ENCODE data around the gene COL5A1.

COL5A1 gene

DNA sequence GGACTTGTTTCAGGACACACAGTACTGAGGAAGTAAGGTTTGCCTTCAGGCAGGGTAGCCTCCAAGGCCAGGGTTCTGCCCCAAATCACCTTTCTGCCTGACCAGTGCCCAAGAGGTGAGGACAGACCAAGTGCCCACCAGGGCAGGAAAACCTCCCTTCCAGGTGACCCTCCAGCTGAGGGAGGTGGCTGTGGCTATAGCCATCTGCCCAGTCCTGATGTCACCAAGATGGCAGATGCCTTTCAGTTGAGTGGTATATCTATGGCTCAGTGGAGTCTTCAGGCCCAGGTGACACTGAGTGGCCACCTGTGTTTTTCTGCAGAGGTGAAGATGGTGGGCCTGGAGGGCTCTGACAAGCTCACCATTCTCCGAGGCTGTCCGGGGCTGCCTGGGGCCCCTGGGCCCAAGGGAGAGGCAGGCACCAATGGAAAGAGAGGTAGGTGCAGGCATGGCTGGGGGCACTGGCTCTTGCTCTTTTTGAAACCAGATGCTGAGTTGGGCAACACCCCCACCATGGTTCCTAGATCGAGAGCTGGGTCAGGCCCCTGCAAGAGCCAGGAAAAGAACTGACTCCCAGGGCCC, 240.7 kb downstream of the COL5A1 start (continued):
- TF ChIP-seq, protein P1, sequence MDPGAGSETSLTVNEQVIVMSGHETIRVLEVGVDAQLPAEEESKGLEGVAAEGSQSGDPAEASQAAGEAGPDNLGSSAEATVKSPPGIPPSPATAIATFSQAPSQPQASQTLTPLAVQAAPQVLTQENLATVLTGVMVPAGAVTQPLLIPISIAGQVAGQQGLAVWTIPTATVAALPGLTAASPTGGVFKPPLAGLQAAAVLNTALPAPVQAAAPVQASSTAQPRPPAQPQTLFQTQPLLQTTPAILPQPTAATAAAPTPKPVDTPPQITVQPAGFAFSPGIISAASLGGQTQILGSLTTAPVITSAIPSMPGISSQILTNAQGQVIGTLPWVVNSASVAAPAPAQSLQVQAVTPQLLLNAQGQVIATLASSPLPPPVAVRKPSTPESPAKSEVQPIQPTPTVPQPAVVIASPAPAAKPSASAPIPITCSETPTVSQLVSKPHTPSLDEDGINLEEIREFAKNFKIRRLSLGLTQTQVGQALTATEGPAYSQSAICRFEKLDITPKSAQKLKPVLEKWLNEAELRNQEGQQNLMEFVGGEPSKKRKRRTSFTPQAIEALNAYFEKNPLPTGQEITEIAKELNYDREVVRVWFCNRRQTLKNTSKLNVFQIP (CRISPR knock-in tag; IDR thresholded peaks at IDR 0.05; ENCODE audit: borderline replicate concordance, low read depth), result no peak
- TF ChIP-seq TOX (CRISPR knock-in tag; IDR thresholded peaks at IDR 0.05; ENCODE audit: borderline replicate concordance), result no peak
- TF ChIP-seq BACH2 (CRISPR knock-in tag; IDR thresholded peaks at IDR 0.05; ENCODE audit: borderline replicate concordance), result no peak
- TF ChIP-seq CSRNP3 (CRISPR knock-in tag; IDR thresholded peaks at IDR 0.05), result no peak

DNA sequence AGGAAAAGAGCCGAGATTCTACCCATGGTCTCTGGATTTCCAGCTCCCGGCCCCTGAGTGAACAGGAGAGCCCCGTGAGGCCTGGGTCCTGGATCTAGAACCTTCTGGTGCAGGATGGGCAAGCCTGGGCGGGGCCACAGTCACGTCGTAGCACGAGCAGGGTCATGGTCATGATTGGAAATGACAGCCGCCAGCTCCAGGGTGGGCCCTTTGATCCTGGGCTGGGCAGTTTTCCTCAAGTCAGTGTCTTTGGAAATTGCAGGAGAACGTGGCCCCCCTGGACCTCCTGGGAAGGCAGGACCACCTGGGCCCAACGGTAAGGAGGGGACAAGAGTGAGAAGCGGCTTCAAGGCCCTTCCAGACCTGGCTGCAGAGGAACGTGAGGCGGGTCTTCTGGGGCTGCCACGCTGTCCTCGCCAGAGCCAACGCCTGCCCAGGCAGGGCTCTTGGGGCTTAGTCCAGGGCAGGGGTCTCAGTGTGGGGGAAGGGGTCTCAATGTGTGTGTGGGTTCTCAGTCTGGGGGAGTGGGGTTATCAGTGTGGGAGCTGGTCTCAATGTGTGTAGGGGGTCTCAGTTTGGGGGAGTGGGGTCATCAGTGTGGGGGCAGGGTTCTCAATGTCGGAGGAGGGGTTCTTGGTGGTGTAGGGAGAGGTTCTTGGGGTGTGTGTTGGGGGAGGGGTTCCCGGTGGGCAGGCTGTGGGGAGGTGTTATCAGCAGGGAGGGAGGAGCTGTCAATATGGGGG, 241.6 kb downstream of the COL5A1 start:
- ATAC-seq, result no peak
- TF ChIP-seq ZNF8 (CRISPR knock-in tag; IDR thresholded peaks at IDR 0.05), result no peak

DNA sequence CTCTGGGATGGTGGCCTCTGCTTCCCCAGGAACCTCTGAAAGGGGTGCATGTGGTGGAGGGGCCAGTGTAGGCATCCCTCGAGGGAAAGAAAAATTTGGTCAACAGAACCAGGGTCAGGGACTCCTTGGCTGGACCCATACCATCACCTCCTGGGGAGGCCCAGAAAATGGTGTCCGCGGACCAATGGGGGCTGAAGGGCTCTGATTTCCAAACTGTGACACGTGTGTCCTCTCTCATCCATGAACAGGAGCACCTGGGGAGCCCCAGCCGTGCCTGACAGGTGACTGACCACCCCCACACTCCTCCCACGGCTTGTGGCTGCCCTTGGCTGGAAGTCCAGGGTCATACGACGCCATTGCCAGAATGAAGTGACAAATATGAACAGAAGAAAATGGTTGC, 242.9 kb downstream of the COL5A1 start:
- TF ChIP-seq ZNF565 (CRISPR knock-in tag; conservative IDR thresholded peaks at IDR 0.05; ENCODE audit: low read depth), result no peak
- no peak for TF ChIP-seq ZFP30 (CRISPR knock-in tag; IDR thresholded peaks at IDR 0.05)
- TF ChIP-seq, protein P2, sequence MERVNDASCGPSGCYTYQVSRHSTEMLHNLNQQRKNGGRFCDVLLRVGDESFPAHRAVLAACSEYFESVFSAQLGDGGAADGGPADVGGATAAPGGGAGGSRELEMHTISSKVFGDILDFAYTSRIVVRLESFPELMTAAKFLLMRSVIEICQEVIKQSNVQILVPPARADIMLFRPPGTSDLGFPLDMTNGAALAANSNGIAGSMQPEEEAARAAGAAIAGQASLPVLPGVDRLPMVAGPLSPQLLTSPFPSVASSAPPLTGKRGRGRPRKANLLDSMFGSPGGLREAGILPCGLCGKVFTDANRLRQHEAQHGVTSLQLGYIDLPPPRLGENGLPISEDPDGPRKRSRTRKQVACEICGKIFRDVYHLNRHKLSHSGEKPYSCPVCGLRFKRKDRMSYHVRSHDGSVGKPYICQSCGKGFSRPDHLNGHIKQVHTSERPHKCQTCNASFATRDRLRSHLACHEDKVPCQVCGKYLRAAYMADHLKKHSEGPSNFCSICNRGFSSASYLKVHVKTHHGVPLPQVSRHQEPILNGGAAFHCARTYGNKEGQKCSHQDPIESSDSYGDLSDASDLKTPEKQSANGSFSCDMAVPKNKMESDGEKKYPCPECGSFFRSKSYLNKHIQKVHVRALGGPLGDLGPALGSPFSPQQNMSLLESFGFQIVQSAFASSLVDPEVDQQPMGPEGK (CRISPR knock-in tag; IDR thresholded peaks at IDR 0.05; ENCODE audit: borderline replicate concordance), result no peak
- TF ChIP-seq CSDC2 (CRISPR knock-in tag; IDR thresholded peaks at IDR 0.05), result no peak
- TF ChIP-seq RARB (CRISPR knock-in tag; IDR thresholded peaks at IDR 0.05), result no peak
- TF ChIP-seq ZNF8 (CRISPR knock-in tag; IDR thresholded peaks at IDR 0.05), result no peak
- no peak for TF ChIP-seq ZFP3 (CRISPR knock-in tag; IDR thresholded peaks at IDR 0.05)
- TF ChIP-seq TCF4 (CRISPR knock-in tag; IDR thresholded peaks at IDR 0.05; ENCODE audit: borderline replicate concordance), result no peak
- no peak for TF ChIP-seq ZNF70 (CRISPR knock-in tag; IDR thresholded peaks at IDR 0.05)
- TF ChIP-seq ISL1 (CRISPR knock-in tag; IDR thresholded peaks at IDR 0.05), result no peak
- no peak for TF ChIP-seq ZC3H10 (CRISPR knock-in tag; IDR thresholded peaks at IDR 0.05)
- no peak for TF ChIP-seq OSR1 (CRISPR knock-in tag; IDR thresholded peaks at IDR 0.05)
- no peak for TF ChIP-seq TOX (CRISPR knock-in tag; IDR thresholded peaks at IDR 0.05; ENCODE audit: borderline replicate concordance)
- TF ChIP-seq, protein P1 (CRISPR knock-in tag; IDR thresholded peaks at IDR 0.05; ENCODE audit: borderline replicate concordance, low read depth), result no peak
- TF ChIP-seq GLIS3 (CRISPR knock-in tag; IDR thresholded peaks at IDR 0.05), result no peak
- TF ChIP-seq BACH2 (CRISPR knock-in tag; IDR thresholded peaks at IDR 0.05; ENCODE audit: borderline replicate concordance), result no peak
- no peak for TF ChIP-seq PPARA (CRISPR knock-in tag; IDR thresholded peaks at IDR 0.05; ENCODE audit: borderline replicate concordance)
- TF ChIP-seq ESRRG (CRISPR knock-in tag; IDR thresholded peaks at IDR 0.05), result no peak
- ATAC-seq, result no peak

GRCh38 chr9:134885001-134885678, 243.5 kb downstream of the COL5A1 start:
- TF ChIP-seq, protein P2 (CRISPR knock-in tag; IDR thresholded peaks at IDR 0.05; ENCODE audit: borderline replicate concordance), result no peak
- TF ChIP-seq ZC3H10 (CRISPR knock-in tag; IDR thresholded peaks at IDR 0.05), result no peak
- no peak for TF ChIP-seq ESRRG (CRISPR knock-in tag; IDR thresholded peaks at IDR 0.05)
- no peak for TF ChIP-seq GLIS3 (CRISPR knock-in tag; IDR thresholded peaks at IDR 0.05)
- no peak for TF ChIP-seq ZFP3 (CRISPR knock-in tag; IDR thresholded peaks at IDR 0.05)
- TF ChIP-seq ISL1 (CRISPR knock-in tag; IDR thresholded peaks at IDR 0.05), result no peak
- no peak for TF ChIP-seq RARB (CRISPR knock-in tag; IDR thresholded peaks at IDR 0.05)
- TF ChIP-seq TOX (CRISPR knock-in tag; IDR thresholded peaks at IDR 0.05; ENCODE audit: borderline replicate concordance), result no peak
- no peak for TF ChIP-seq CSRNP3 (CRISPR knock-in tag; IDR thresholded peaks at IDR 0.05)
- no peak for TF ChIP-seq CREB5 (CRISPR knock-in tag; IDR thresholded peaks at IDR 0.05; ENCODE audit: low read depth)
- no peak for TF ChIP-seq ZNF8 (CRISPR knock-in tag; IDR thresholded peaks at IDR 0.05)
- ATAC-seq, result no peak

Measured in SK-N-SH treated with all-trans-retinoic acid at 6 μM for 48 hours (cell line).